HG02678 (cell line): Measurements from ENCODE around the gene AP4M1.

Experiments used
- ATAC-seq: cut with Tn5 transposase; IDR thresholded peaks from one replicate; pipeline ENCODE4 v1.9.1; 2021; ENCODE audit warnings: mild to moderate bottlenecking, moderate library complexity; ENCODE audit not compliant: unreplicated experiment

Gene AP4M1

DNA sequence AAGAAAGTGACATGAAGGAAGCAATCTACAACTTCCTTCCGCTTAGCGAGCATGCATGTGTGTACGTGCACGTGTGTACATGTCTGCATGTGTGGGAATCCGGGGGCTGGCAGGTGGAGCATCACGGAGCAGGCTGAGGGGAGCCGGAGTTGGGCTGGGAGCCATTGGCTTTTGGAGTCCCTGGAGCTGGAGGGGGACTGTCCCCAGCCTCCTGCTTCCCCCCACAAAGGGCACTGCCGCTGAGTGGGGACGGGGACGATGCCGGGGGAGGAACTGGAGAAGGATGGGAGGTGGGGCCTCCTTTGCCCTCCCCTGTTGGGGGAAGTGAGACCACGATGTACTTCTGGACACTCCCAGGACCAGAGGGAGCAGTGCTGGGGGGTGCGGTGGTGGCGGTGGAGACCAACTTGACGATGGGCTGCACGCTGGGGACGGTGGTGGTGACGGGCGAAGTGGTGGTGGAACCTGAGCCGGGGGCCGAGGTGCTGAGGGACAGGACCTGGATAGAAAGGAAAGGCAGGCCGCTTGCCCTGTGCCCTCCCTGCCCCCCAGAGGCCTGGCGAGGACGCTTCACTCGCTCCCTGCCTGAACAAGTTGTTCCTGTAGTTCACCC lies 5.8 kb downstream of the AP4M1 start:
- ATAC-seq = no peak

DNA sequence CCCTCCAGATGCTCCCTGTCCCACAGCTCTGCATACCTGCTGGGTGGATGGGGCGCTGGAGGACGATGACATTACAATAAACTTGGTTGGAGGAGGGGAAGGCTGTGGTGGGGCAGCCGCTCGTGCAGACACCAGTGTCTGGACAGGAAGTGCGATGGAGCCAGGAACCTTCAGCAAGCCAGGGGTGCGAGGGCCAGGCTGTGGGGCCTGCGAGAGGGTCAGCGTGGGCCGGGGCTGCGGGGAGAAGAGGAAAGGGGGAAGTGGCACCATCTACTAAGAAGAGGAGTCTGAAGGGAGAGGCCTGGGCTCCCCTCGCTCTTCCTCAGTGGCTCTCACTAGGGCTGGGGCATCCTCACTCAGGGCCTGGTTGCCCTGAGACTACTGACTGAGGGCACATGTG lies 6.4 kb downstream of the AP4M1 start:
- ATAC-seq = no peak

DNA sequence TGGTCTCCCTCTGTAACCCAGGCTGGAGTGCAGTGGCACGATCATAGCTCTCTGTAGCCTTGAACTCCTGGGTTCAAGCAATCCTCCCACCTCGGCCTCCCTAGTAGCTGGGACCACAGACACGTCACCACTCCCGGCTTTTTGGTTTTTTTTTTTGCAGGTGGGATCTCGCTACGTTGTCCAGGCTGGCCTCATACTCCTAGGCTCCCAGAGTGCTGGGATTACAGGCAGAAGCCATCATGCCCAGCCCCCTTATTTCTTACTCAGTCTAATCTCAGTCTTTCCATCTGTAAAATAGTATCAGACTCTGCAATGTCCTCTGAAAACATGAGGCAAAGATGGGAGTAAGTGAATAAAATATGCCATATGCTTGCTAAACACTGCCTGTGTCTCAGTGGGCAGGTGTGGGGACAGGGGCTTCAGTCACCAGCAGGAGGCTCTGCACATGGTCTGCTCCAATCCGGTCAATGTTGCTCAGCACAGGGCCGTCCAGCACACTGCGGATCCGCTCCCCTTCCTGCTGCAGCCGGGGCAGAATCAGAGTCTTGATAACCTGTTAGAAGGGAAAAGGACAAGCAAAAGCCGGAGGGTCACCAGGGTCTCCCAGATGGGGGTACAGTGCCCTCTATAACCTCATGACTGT lies 8.2 kb downstream of the AP4M1 start:
- no peak for ATAC-seq

DNA sequence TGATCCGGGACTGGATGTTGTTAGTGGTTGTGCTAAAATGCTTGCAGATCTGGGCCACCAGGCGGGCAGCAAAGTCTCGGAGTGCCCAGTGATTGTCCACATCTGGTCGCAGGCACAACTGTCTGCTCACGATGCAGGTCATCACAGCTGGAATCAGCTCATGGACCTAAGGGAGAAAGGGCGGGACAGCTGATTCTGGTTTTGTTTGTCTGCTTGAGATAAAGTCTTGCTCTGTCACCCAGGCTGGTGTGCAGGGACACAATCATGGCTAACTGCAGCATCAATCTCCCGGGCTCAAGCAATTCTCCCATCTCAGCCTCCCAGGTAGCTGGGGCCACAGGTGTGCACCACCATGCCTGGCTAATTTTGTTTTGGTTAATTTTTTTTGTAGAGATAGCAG lies 9.7 kb downstream of the AP4M1 start:
- no peak for ATAC-seq

DNA sequence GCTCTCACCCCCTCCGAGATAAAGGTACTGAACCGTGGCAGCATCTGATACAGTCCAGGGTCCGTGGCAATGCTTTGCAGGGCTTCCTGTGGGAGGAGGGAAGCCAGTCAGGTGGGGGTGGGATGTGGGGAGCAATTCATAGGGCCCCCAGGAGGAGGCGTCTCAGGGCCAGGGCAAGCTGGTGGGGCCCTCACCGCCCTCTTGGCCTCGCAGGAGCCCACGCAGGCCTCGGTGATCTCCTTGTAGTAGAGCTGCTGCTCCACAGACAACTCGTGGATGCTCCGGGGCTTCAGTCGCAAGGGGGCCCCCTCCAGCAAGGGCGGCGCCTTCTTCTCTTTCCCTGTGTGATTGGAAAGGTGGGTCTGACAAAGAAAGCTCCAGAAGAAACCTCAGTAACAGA lies 10.5 kb downstream of the AP4M1 start:
- no peak for ATAC-seq

DNA sequence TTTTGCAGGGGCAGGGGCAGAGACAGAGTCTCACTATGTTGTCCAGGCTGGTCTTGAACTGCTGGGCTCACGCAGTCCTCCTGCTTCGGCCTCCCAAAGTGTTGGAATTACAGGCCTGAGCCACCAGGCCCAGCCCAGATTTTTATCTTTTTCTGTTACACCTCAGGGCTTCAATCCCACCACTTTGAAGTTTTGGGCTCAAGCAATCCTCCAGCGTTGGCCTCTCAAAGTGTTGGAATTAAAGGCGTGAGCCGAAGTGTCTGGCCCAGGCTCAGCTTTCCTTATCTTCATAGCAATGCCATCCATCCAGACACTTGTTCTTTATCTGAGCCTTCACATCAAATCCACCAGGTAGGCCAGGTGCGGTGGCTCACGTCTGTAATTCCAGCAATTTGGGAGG lies 13.6 kb downstream of the AP4M1 start:
- ATAC-seq = no peak

DNA sequence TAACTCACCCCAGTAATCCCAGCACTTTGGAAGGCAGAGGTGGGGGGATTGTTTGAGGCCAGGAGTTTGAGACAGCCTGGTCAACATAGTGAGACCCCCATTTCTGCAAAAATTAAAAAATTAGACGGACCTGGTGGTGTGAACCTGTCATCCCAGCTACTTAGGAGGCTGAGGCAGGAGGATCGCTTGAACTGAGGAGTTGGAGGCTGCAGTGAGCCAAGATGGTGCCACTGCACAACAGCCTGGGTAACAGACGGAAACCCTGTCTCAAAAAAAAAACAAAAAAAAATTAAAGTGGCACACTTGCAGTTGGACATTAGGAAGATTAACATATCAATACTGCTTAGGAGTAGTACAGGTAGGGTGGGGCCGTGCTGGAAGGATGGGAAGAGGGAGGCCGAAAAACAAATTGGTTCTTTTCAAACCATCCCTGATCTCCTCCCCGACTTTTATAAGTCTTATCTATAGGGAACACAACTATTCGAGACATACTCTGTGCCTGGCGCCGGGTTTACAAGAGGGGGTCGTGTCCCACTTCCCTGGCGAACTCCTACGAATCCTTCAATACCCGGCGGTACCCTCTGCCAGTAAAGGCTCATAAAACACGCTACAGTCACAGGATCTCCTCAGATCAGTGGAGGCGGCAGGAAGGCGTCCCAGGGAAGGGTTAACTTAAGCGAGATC lies 17.1 kb downstream of the AP4M1 start:
- ATAC-seq = no peak

DNA sequence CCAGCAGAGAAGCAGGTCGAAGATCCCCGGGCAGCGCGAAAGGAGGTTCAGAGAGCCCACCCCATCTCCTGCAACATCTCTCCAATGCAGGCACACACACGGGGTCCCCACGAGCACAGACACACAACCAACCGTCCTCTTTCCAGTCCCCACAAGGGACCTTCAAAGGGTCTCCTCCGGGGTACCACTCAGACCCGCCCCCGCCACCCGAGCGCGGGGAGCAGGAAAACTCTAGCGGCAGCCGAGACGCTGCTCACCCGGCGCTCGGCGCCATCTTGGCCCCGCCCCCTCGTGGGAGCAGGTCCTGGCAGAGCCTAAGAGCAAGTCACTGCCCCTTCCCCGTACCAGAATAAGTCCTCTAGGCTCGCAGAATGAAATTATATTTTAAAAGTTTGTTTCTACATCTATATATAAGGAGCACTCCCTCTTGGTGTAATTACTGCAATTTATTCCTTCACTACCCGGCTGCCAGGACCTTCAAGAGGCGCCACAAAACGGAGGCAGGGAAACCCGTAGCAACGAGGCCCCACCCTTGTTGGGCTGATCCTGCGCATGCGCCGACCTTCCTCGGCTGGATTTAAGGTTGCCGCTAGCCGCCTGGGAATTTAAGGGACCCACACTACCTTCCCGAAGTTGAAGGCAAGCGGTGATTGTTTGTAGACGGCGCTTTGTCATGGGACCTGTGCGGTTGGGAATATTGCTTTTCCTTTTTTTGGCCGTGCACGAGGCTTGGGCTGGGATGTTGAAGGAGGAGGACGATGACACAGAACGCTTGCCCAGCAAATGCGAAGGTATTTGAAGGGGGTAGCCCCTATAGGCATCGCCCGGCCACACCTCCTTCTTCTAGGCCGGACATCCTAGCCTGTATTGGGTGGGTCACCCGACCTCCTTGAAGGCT lies 17.9 kb downstream of the AP4M1 start, which contains the start of the genes CNPY4 and TAF6:
CNPY4 (plus strand) TSS at position 563 of the 898 bp plus-strand sequence; CDS start at position 674, 111 bp downstream.
TAF6 (minus strand) TSS at position 287 of the 898 bp plus-strand sequence. CDS start 5,149 bp downstream, outside the sequence.
- ATAC-seq = peak; percentile 79

DNA sequence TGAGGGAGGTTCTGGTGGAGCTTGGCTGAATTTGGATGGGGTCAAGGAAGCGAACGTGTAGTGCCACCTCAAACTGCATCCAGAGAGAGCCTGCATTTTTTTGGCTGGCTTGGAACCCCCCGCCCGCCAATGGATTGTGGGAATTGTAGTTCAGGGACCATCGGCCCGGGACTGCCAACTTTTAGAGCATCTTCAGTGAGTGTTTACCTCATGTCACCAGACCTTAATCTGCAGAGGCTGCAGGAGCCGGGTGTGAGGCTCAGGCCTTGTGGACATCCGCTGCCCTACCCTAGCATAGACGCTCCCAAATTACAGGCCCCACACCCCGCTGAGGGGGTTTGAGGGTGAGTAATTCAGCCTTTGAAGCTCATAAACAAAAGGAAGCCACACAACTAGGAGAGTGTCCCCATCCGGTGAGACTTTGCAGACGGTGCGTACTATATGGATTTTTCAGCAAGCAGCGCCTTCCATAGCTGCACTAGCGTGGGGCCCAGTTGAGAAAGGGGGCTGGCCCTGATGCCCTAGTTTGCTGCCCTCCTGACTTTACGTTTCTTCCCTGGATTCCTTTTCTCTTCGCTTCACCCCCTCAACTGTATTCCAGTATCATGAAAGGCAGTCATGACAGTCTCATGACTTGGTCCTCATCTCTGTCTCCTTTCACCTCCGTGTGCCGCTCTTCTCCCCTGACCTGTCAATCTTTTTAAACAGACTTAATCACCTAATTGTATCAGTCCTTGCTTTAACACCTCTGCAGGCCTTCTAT lies 18.7 kb downstream of the AP4M1 start:
- peak; percentile 34 for ATAC-seq

DNA sequence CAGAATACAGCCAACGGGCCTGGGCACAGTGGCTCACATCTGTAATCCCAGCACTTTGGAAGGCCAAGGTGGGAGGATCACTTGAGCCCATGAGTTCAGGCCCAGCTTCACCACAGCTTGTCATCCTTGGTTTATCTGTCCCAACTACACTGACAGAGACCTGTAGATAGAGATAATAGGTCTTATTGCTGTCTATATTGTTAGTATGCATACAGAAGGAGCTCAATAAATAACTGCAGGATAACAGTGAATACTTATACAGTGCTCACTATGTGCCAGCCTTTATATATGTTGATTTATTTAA lies 19.2 kb downstream of the AP4M1 start:
- no peak for ATAC-seq

DNA sequence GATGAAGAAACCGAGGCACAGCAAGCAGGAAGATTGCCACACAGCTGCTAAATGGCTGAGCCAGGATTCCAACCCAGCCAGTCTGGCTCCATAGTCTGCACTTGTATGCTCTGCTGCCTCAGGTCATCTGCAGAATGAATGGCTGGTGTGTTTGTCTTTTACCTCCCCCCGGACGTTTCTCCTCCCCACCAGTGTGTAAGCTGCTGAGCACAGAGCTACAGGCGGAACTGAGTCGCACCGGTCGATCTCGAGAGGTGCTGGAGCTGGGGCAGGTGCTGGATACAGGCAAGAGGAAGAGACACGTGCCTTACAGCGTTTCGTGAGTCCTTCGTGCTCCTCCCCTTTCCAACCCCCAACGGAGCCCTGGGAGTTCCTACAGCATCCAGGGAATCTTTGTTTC lies 20.6 kb downstream of the AP4M1 start:
- no peak for ATAC-seq

DNA sequence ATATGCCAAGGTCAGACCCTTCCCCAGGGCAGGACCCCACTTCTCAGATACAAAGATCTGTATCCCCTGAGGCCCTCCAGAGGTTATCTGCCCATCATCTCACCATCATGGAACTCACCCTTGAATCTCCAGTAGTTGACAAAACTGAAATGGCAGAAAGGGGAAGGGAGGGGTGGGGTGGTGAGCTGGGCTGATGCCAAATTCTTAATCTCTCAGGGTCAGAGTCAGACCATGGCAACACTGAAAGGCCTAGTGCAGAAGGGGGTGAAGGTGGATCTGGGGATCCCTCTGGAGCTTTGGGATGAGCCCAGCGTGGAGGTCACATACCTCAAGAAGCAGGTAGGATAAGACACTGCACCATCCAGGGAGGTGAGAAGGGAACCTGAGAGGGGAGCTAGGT lies 21.1 kb downstream of the AP4M1 start:
- no peak for ATAC-seq

DNA sequence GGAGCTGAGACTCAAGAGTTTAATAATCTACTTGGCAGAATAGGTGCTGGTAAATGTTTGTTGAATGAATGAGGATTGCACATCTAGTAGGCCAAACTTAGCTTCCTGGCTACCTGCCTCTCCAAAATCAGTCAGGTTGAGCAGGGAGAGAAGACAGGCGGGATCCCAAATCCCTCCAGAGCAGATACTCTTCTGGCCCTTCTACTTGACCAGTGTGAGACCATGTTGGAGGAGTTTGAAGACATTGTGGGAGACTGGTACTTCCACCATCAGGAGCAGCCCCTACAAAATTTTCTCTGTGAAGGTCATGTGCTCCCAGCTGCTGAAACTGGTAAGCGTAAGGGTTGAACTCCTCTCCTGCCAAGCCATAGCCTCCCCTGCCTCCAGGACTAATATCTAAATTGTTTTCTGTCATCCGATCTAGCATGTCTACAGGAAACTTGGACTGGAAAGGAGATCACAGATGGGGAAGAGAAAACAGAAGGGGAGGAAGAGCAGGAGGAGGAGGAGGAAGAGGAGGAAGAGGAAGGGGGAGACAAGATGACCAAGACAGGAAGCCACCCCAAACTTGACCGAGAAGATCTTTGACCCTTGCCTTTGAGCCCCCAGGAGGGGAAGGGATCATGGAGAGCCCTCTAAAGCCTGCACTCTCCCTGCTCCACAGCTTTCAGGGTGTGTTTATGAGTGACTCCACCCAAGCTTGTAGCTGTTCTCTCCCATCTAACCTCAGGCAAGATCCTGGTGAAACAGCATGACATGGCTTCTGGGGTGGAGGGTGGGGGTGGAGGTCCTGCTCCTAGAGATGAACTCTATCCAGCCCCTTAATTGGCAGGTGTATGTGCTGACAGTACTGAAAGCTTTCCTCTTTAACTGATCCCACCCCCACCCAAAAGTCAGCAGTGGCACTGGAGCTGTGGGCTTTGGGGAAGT lies 23.1 kb downstream of the AP4M1 start:
- no peak for ATAC-seq

DNA sequence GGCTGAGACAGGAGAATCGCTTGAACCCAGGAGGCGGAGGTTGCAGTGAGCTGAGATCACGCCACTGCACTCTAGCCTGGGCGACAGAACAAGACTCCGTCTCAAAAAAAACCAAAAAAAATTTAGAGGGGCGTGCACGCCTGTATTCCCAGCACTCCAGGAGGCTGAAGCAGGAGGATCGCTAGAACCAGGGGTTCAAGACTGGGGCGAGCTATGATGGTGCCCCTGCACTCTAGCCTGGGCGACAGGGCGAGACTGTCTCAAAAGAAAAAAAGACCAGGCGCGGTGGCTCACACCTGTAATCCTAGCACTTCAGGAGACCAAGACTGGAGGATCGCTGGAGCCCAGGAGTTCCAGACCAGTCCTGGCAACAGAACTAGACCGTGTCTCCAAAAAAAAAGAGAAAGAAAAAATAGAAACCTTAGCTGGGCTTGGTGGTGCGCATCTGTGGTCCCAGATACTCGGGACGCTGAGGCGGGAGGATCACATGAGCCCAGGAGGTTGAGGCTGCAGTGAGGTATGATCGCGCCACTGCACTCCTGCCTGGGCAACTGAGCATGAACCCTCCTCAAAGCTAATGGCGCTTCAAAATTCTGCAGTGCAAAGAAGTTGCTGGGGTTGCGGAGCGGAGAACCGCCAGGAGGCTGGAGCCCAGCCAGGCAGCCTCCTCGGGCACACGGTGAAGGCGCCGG lies 24.9 kb downstream of the AP4M1 start:
- peak; percentile 15 for ATAC-seq

DNA sequence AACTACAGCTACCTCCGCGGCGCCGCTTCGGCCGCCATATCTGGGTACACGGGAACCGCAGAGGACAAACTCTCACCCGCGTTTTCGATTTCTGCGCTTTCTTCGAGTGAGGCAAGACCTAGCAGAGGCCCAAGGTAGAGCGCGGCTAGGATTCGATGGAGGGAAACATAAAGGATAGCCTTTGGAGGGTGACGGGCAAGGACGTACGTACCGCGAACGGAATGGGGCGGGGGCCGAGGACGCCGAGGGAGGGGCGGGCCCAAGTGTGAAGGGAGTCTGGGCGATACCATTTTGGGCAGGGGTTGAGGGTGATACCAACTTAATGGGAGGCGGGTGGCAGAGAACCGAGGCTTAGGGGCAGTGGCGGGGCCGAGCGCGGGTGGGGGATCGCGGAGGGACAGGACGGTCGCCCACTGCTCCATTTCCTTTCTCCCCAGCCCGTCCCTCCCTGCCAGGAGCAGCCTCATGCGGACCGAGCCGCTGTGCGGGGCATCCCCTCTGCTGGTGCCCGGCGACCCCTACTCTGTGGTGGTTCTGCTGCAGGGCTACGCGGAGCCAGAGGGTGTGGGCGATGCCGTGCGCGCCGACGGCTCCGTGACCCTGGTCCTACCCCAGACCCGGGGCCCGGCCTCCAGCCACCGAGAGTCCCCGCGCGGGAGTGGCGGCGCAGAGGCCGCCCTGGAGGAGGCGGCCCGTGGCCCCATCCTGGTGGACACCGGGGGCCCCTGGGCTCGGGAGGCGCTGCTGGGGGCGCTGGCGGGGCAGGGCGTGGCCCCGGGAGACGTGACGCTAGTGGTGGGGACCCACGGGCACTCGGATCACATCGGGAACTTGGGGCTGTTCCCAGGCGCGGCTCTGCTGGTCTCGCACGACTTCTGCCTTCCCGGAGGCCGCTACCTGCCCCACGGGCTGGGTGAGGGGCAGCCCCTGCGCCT lies 25.8 kb downstream of the AP4M1 start, which contains the start of gene MBLAC1:
MBLAC1 (plus strand) TSS at position 37 of the 935 bp plus-strand sequence; CDS start at position 466, 429 bp downstream.
- ATAC-seq = peak; percentile 69

DNA sequence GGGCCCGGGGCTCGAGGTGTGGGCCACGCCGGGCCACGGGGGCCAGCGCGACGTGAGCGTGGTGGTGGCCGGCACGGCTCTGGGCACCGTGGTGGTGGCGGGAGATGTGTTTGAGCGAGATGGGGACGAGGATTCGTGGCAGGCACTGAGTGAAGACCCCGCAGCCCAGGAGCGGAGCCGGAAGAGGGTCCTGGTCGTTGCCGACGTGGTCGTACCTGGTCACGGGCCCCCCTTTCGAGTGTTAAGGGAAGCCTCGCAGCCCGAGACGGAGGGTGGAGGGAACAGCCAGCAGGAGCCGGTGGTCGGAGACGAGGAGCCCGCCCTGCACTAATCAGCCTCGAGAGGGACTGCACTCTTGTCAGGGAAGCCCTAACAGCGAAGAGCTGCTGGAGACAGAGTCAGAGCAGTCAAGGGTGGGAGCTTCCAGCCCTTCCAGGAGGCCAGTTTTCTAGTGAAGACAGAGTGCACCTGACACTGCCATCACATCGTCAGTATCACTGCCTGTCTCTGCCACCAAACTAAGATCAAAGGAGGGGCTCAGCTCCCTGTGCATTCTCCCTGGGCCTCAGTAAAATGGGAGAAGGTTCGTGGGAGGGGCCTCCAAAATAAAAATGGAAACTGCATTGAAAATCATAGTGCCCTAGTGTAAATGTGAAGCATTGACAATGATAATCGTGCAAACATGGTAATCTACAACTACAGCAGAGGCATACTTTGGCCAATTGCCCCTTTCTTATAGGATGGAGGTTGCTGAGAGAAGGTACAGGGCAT lies 26.6 kb downstream of the AP4M1 start:
- ATAC-seq = no peak

DNA sequence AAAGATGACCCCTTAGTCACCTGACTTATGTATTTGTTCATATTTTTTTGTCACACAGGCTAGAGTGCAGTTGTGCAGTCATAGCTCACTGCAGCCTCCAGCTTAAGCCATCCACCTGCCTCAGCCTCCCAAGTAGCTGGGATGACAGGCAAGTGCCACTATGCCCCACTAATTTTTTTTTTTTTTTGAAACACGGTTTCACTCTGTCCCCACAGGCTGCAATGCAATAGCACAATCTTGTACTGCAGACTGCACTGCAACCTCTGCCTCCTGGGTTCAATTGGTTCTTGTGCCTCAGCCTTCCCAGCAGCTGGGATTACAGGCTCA lies 27.2 kb downstream of the AP4M1 start:
- ATAC-seq = no peak
